Common myeloid progenitor, CD34-positive (primary cell): ENCODE results near the gene RNF10.

Experiments
- CTCF ChIA-PET: fragments of 350-600 bp; sonication (Branson Sonifier 250); formaldehyde crosslinking; loops from one replicate; lab custom pipeline; 2021; ENCODE audit warnings: antibody characterized with exemption; lab: Charles Lee
- POLR2A ChIA-PET: fragments of 350-600 bp; sonication (Branson Sonifier 250); formaldehyde crosslinking; loops from one replicate; lab custom pipeline; 2021; ENCODE audit warnings: antibody characterized with exemption; lab: Charles Lee
- DNase-seq, 3 donors: peaks; one replicate each; pipeline versions ENCODE4 v3.0.0 to v3.0.0-alpha.2; 2013
- H3K27ac ChIP-seq, 2 experiments: 1 replicate in 1 of 2; 2 replicates in 1 of 2; pipeline ENCODE4 v1.7.0; 2013; ENCODE audit warnings: inconsistent platforms in 2 of 2, low read length in 2 of 2, mild to moderate bottlenecking in 2 of 2, low read depth in 1 of 2, moderate library complexity in 1 of 2; ENCODE audit not compliant: severe bottlenecking in 2 of 2, insufficient read depth in 1 of 2, poor library complexity in 1 of 2
- H3K27me3 ChIP-seq, 5 experiments: replicated peaks in 2 of 5; 1 replicate in 3 of 5; 2 replicates in 2 of 5; pipeline versions ENCODE4 v1.6.1 to v1.7.0; 2013; ENCODE audit warnings: low read length in 4 of 5, mild to moderate bottlenecking in 2 of 5, moderate library complexity in 2 of 5, inconsistent platforms in 1 of 5; ENCODE audit not compliant: insufficient read depth in 5 of 5, control insufficient read depth in 4 of 5
- H3K36me3 ChIP-seq, 4 experiments: 1 replicate in 2 of 4; 2 replicates in 2 of 4; pipeline versions ENCODE4 v1.6.1 to v1.7.0; 2013; ENCODE audit warnings: low read length in 3 of 4, control low read depth in 1 of 4, mild to moderate bottlenecking in 1 of 4; ENCODE audit not compliant: control insufficient read depth in 4 of 4, insufficient read depth in 4 of 4
- H3K4me1 ChIP-seq, 4 experiments: 1 replicate in 3 of 4; 2 replicates in 1 of 4; pipeline versions ENCODE4 v1.6.1 to v1.7.1; 2013; ENCODE audit warnings: low read length in 3 of 4, mild to moderate bottlenecking in 3 of 4, control low read depth in 1 of 4, inconsistent platforms in 1 of 4, moderate library complexity in 1 of 4; ENCODE audit not compliant: control insufficient read depth in 4 of 4, insufficient read depth in 4 of 4; ENCODE audit errors: control extremely low read depth in 1 of 4
- H3K4me3 ChIP-seq, 7 experiments: 1 replicate in 4 of 7; 2 replicates in 3 of 7; pipeline versions ENCODE4 v1.5.1 to v1.7.0; 2013; ENCODE audit warnings: mild to moderate bottlenecking in 7 of 7, low read length in 6 of 7, moderate library complexity in 6 of 7, inconsistent platforms in 2 of 7, low read depth in 2 of 7, control low read depth in 1 of 7; ENCODE audit not compliant: insufficient read depth in 4 of 7, control insufficient read depth in 1 of 7; ENCODE audit errors: extremely low read depth in 1 of 7
- H3K9me3 ChIP-seq, 5 experiments: 1 replicate in 4 of 5; 2 replicates in 1 of 5; pipeline versions ENCODE4 v1.6.1 to v1.7.1; 2013; ENCODE audit warnings: low read length in 4 of 5, mild to moderate bottlenecking in 2 of 5, inconsistent platforms in 1 of 5, low read depth in 1 of 5, moderate library complexity in 1 of 5; ENCODE audit not compliant: control insufficient read depth in 4 of 5, insufficient read depth in 2 of 5; ENCODE audit errors: control extremely low read depth in 1 of 5
- WGBS: methylation state at CpG from one replicate; pipeline ENCODE4 v1.1.5; 2013; ENCODE audit not compliant: insufficient coverage; 5-methylcytosine and 5-hydroxymethylcytosine counted together

Gene RNF10

DNA sequence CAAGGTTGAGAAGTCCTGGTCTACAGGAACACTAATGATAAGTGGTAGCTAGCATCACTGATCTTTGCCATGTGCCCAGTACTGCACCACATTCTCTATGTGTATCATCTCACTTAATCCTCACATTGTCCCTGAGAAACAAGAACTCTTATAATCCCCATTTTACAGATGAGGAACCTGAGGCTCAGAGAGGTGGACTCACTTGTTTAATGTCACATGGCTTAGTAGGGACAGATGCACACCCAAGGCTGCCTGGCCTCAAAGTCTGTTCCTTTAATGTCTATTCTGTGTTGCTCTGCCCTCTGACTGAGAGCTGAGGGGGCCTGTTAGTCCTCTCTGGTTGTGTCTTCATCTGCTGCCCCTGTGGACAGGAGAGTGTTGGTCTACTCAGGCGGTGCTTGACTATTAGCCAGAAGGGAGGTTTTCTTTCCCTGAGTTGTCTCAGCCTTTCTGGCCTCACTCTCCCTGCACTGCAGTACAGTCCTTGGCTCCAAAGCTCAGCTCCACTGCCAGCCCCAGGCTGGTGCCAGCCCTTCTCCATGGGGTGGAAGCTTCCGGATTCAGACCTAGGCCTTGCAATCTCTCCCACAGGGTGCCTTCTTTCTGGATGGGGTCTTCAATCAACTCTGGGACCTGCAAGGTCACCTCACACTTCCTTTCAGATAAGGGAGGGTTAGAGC lies 43.2 kb upstream of the RNF10 start:
- Histone ChIP-seq H3K27ac (no peak overlapping the region), H3K36me3 (peaks cover 0 to 14% (median 2%) of the 10 kb centered on the region in 4 experiments), H3K4me3 (no peak overlapping the region), H3K27me3 (no peaks in the 10 kb centered on the region), H3K4me1 (peaks cover 0 to 9% (median 6%) of the 10 kb centered on the region in 4 experiments), H3K9me3 (no peaks in the 10 kb centered on the region)
- ChIA-PET POLR2A (no interaction called here), CTCF (interaction anchor here (1.0 to 2.4 kb wide), 10 partner anchors 9 to 80 kb away, joined by 3 to 9 read pairs (median 5); partner anchors contain the start of gene SRSF9)
- 100% methylated on average over 1 of the region's 2 CpGs for WGBS
- DNase-seq, result no peak

DNA sequence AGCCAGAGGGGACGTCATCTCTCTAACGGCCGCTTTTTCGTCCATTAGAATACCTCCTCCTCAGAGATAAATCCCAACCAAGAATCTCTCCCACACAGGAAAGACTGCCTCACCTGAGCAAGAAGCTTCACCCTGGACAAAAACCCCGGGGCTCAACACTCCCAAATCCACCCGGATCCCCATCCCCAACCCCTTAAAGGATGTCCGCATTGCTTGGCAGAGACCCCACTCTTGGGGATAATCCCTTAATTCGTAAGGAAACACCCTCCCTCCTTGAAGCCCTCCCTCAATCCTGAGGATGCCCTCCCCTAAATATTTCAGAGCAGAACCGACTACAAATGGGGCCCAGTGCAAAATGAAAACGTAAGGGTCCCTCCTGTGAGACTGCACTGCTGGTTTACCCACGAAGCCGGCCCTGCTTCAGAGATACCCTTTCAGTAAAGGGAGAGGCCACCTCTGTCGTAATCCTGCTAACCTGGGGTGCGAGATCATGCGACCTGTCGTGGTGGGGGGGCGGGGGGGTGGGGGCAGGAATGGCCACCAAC lies 38.9 kb upstream of the RNF10 start:
- peak overlapping the region; percentile 33 to 92 for H3K27ac ChIP-seq
- WGBS, result 34% methylated on average over 7 of the region's 17 CpGs
- POLR2A ChIA-PET, result interaction anchor here (0.6 to 0.8 kb wide), 2 partner anchors 25 to 197 kb away, joined by 3 to 4 read pairs; partner anchors contain the start of gene SRSF9

DNA sequence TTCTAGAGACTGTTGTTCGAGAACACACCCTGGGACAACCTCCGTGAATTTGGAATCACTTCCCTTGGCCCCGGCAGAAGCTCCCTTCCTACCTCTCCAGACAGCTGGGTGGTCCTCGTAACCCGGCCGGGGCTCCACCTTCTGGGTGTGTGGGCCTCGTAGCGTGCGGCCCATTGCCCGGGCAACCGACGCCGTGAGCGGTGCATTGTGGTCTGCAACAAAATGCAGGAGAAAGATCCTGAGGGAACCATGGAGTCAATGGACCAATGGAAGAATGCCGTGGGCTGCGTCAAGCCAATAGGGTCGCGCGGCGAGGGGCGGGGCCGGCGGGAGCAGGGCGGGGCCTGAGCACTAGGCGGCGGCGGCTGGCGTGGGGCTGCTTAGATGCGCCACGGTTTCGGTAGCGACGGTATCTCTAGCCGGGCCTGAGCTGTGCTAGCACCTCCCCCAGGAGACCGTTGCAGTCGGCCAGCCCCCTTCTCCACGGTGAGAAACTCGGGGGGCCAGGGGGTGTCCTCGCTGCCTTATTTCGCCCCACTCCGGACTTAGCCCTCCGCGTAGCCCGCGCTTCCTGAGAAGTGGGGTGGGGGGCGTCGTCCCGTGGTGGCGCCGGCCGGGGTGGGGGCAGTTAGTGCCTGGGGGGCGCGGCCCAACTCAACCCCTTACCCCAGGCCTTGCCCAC lies 38.3 kb upstream of the RNF10 start, which contains the start of gene DYNLL1:
Gene DYNLL1 (plus strand): TSS at position 383 of the 682 bp plus-strand sequence. CDS start 309 bp downstream, outside the sequence.
- WGBS, result under 1% methylated on average over 33 of the region's 53 CpGs
- peak within 1 kb of the TSS; percentile 80 to 92 for H3K27ac ChIP-seq
- H3K4me3 ChIP-seq, result peak within 1 kb of the TSS; percentile 85 to 99 (median 93)
- ChIA-PET CTCF (interaction anchor here (0.9 to 3.2 kb wide), 6 partner anchors 13 to 60 kb away, joined by 3 to 11 read pairs (median 7); no protein-coding TSS in a partner anchor), POLR2A (interaction anchor here (0.6 to 1.2 kb wide), 5 partner anchors 14 to 196 kb away, joined by 3 to 7 read pairs (median 4); partner anchors contain the start of gene SRSF9)
- peaks cover 9 to 27% (median 19%) of the 10 kb centered on the region in 4 experiments for H3K4me1 ChIP-seq
- H3K27me3 ChIP-seq, result no peaks in the 10 kb centered on the region
- DNase-seq, result peak; percentile 96 to 98 (median 97)
- H3K9me3 ChIP-seq, result no peaks in the 10 kb centered on the region
- peaks cover 3 to 30% (median 15%) of the 10 kb centered on the region in 4 experiments for H3K36me3 ChIP-seq

More for the DNA sequence above, 38.9 kb upstream of the RNF10 start:
- H3K4me1 ChIP-seq, result peaks cover 9 to 24% (median 19%) of the 10 kb centered on the region in 4 experiments
- no peak for DNase-seq
- H3K4me3 ChIP-seq, result peak overlapping the region; percentile 55 to 99 (median 93)
- CTCF ChIA-PET, result interaction anchor here (0.9 to 3.2 kb wide), 5 partner anchors 12 to 59 kb away, joined by 3 to 11 read pairs (median 9); no protein-coding TSS in a partner anchor
- no peaks in the 10 kb centered on the region for H3K27me3 ChIP-seq
- peaks cover 3 to 26% (median 14%) of the 10 kb centered on the region in 4 experiments for H3K36me3 ChIP-seq
- H3K9me3 ChIP-seq, result no peaks in the 10 kb centered on the region

DNA sequence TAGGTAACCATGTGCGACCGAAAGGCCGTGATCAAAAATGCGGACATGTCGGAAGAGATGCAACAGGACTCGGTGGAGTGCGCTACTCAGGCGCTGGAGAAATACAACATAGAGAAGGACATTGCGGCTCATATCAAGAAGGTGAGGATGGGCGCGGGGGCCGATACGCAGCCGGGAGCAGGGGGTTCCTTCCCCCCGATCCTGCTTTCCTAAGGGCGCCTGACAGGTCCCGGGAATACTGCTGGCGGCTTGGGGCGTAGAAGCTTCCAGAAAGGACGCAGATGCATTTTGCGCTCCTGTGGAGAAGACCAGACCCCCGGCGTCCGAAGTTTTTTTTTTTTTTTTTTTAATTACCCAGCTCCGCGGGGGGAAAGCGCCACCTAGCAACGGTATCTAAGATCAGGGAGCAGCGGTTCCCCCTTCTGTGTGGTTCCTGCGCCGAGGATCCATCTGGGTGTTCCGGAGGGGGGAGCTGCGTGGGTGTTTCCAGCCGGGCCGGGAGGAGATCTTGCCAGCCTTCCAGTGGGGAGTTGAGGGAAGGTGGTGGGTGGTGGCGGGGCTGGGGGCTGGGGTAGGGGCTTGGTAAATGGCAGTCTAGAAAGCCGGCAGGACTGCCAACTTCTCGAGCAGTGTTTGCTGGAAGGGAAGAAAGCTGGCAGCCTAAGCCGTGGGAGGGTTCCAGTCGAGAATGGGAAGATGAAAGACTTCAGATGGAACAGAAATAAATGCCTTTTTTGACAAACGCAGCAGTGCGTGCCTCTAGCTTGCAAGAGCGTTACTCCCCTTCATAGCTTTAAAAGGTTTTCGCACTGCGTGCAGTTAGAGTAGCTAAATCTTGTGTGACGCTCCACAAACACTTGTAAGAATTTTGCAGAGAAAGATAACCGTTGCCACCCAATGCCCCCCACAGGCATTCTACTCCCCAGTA lies 37.5 kb upstream of the RNF10 start:
- CTCF ChIA-PET, result interaction anchor here (0.9 to 3.2 kb wide), 5 partner anchors 13 to 58 kb away, joined by 3 to 11 read pairs (median 5); no protein-coding TSS in a partner anchor
- DNase-seq, result peak; percentile 70 to 82 (median 80)
- under 1% methylated on average over 38 of the region's 47 CpGs for WGBS
- H3K36me3 ChIP-seq, result peaks cover 3 to 25% (median 14%) of the 10 kb centered on the region in 4 experiments
- peak overlapping the region; percentile 85 to 99 (median 93) for H3K4me3 ChIP-seq
- H3K9me3 ChIP-seq, result no peaks in the 10 kb centered on the region
- POLR2A ChIA-PET, result interaction anchor here (0.6 to 1.2 kb wide), 4 partner anchors 40 to 156 kb away, joined by 3 to 6 read pairs (median 4); partner anchors contain the start of genes GATC and TRIAP1
- H3K27me3 ChIP-seq, result no peaks in the 10 kb centered on the region
- peak overlapping the region; percentile 80 to 92 for H3K27ac ChIP-seq
- peaks cover 9 to 29% (median 21%) of the 10 kb centered on the region in 4 experiments for H3K4me1 ChIP-seq

DNA sequence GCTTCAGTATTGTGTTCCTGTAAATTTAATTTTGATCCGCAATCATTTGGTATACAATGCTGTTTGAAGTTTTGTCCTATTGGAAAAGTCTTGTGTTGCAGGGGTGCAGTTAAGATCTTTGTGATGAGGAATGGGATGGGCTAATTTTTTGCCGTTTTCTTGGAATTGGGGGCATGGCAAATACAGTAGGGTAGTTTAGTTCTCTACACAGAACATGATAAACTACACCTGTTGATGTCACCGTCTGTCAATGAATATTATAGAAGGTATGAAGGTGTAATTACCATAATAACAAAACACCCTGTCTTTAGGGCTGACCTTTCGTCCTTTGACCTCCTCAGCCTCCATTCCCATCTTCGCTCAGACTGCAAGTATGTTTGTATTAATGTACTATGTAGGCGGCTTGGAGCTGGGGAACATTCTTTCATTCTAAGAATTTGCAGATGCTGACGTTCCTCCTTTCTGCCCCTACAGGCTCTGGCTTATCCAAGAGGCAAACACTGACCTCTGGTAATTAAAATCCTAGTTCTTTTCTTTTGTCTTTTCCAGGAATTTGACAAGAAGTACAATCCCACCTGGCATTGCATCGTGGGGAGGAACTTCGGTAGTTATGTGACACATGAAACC lies 36.5 kb upstream of the RNF10 start:
- H3K4me3 ChIP-seq, result peak overlapping the region in 6 of 7 experiments; percentile 91 to 99 (median 94)
- POLR2A ChIA-PET, result no interaction called here
- CTCF ChIA-PET, result interaction anchor here (0.9 to 3.2 kb wide), 6 partner anchors 14 to 79 kb away, joined by 3 to 11 read pairs (median 4); no protein-coding TSS in a partner anchor

More for the DNA sequence above, 36.5 kb upstream of the RNF10 start:
- 64% methylated on average over 3 of the region's 9 CpGs for WGBS
- peaks cover 4 to 25% (median 15%) of the 10 kb centered on the region in 4 experiments for H3K36me3 ChIP-seq
- no peaks in the 10 kb centered on the region for H3K27me3 ChIP-seq
- no peaks in the 10 kb centered on the region for H3K9me3 ChIP-seq
- no peak for DNase-seq
- peak overlapping the region; percentile 80 to 92 for H3K27ac ChIP-seq
- H3K4me1 ChIP-seq, result peaks cover 9 to 29% (median 21%) of the 10 kb centered on the region in 4 experiments
